Stimulated activated CD8-positive, alpha-beta memory T cell treated with anti-CD3 and anti-CD28 coated beads, Interleukin-12 subunit alpha, Interleukin-12 subunit beta, amount 100 ng/mL, for 24 hours (primary cell): ENCODE results near the gene LRRC30.
"Not testable (repeated sequence)": the region's sequence is repeated elsewhere in the genome, so short reads cannot be mapped to it uniquely, and the experiment has no call there.

ENCODE experiments used
- DNase-seq: peaks from one replicate; pipeline ENCODE4 v3.0.0-alpha.2; 2020; ENCODE audit errors: extremely low read depth

The LRRC30 gene

DNA sequence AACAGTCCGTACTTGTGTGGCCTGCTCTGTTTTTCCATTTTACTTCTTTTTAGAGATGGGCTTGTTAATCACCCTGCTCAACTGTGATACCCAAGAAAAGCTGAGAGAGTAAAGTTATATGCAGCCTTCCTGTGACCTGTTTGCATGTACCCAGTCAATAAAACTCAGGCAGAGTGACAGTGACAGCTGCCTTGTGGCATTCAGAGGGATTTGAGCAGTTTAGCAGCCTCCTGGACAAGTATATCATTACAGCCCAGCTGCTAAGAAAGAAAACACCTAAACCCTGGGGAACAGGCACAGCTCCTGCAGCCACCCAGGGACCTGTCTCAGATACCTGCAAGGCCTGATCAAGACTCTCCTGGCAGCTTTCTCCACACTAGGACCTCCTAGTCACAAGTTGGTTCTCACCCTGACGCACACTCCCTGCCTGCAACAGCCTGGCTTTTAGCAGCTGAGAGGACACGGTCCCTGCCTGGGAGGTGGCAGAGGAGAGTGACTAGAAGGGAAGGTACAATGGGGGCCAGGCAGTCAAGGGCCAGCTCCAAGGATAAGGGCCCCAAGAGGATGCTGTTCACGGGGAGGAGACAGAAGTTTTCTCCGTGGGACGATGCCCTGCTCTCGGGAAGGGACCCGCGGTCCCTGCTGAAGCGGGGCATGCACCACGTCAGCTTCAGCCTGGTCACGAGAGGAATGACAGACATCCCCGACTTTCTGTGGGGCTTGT lies at the start of gene LRRC30:
Gene LRRC30, plus strand, starts transcription at position 464 of the 724 bp plus-strand sequence. Its CDS starts 50 bp downstream, at position 514.
- DNase-seq: no peak

GRCh38 chr18:7185701-7186100 lies 45.2 kb upstream of the LRRC30 start:
- no peak for DNase-seq

DNA sequence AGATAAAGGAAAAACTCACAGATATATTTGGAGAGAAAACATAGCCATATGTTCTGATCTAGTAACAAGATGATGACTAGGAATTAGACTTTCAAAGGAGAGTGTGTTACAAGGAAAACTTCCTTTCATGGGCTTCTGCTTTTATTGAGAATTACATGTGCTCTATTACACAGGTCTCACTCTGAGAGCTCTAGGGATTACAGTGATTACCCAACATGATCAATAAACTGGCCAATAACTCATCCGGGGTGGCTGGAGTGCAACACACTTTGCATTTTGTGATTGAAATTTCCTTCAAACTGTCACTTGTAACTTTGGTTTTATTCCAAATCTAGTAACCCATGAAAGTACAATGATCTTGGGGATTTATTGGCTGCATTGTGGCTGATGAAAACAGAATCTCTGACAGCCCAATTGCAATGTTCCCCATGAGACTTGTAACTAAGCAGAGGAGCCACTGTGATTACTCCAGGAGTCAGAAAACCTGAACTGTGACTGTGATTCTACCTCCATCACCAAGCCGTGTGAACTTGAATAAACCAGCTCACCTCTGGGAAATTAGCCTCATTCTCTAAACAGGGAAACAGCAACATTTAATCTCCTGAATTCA lies 40.2 kb upstream of the LRRC30 start:
- no peak for DNase-seq

DNA sequence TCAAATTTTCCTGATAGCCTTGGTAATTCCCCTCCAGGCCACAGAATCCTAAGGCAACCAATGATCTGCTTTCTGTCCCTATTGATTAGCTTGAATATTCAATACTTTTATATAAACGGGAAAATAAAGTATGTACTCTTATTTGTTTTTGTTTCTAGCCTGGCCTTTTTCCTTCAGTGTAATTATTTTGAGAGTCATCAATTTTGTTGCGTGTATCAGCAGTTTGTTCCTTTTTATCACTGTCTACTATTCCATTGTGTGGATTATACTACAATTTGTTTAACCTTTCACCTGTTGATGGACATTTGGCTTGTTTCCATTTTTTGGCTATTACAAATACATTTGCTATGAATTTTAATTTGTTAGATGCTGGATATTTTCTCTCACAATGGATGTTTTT lies 39.2 kb upstream of the LRRC30 start:
- DNase-seq: no peak

GRCh38 chr18:7195266-7195665 lies 35.6 kb upstream of the LRRC30 start:
- no peak for DNase-seq

DNA sequence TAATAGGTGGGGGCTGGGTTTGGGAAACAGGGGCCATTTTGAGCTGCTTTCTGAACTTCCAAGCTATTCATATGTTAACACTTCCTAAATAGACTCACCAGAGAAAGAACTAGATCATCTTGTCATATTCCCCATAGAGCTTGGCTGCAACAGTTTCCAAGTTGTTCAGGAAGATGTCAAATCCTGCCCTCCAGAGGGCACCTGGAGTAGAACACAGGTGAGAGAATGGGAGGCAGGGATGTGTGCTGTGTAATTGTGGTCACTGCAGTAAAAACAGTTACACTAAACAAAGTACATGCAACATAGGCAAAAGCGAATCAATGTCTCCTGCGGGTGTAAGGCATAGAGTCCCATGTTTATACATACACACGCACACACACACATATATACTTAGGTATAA lies 34.5 kb upstream of the LRRC30 start:
- DNase-seq: no peak

GRCh38 chr18:7197854-7198253 lies 33.0 kb upstream of the LRRC30 start:
- DNase-seq: no peak

- DNase-seq: no peak
Observed at GRCh38 chr18:7198326-7198725, 32.6 kb upstream of the LRRC30 start.

DNA sequence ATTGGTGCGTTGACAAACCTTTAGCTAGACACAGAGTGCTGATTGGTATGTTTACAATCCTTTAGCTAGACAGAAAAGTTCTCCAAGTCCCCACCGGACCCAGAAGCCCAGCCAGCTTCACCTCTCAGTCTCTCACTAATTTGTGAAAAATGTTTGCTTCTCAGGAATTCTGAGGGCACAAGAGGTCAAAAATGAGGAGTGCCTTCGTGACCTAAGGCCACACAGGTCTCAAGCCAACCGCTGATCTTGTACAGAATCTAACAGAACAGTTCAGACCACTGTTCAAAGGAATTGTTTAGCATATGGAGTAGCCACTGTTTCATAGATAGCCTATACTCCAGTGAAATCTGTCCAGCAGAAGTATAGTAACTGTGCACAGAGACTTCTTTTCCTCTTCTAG lies 29.8 kb upstream of the LRRC30 start:
- no peak for DNase-seq

GRCh38 chr18:7202169-7202568 lies 28.7 kb upstream of the LRRC30 start:
- DNase-seq: no peak

GRCh38 chr18:7203601-7204000 lies 27.3 kb upstream of the LRRC30 start:
- not testable (repeated sequence) for DNase-seq

DNA sequence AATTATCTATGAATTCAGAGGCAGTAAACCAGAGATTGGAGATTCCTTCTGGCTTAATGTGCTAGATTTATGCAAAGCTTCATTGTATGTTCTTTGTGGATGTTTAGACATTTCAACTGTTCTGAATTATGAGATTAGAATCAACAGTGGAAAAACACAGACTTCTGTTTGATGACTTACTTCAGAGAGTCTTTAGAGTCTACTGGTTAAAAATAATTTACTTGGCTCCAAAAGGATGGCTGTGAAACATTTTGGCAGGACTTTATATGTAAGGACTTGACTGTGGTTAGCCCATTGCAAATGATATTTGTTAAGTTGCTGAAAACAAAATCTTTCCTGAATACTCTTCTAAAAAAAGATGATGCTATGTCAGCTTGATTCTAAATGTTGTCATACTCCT lies 25.5 kb upstream of the LRRC30 start:
- DNase-seq: no peak

GRCh38 chr18:7206217-7206616 lies 24.7 kb upstream of the LRRC30 start:
- DNase-seq: no peak

DNA sequence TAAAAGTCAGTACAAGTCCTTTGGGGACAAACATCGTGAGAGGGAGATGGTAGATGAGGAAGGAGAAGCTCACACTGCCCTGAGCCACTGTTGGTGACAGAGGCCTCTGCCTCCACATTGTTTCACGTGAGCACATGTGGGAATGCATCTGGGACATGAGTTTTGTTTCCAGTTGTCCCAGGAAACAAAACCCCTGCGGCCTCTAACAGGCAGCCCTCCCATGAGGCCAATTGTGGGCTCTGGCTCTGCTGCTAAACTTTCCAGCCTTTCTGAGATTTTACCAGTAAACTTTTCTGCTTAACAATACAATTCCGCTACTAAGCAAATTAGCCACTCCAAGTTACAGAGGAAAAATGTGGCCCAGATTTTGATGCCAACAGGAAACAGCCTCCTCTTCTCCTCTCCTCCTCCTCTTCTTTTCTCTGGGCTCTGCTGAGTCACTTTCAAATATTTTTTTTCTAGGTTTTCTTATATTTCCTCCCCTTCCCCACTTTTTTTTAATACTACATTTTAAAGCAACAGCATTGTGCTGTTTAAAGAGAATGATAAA lies 23.4 kb upstream of the LRRC30 start:
- no peak for DNase-seq

GRCh38 chr18:7221424-7222155 lies 9.3 kb upstream of the LRRC30 start:
- DNase-seq: no peak

GRCh38 chr18:7224198-7224597 lies 6.7 kb upstream of the LRRC30 start:
- no peak for DNase-seq

DNA sequence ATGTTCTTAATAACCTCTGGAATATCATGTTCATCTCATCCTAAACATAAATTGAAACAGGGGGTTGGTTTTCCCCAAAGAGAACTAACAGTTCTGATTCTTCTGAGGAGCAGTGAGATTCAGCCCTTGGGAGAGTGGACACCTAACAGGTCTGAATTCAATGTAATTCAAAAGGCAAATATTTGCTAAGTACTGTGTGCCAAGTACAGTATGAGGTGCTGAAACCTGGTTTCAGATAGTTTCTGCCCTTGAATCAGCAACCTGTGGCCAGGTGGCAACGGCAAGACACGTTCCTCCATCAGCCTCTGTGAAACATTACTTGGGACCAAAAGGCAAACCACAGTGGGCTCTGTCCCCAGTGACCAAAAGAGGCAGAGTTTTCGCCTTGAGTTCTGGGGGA lies 1.3 kb downstream of the LRRC30 start:
- DNase-seq: no peak

DNA sequence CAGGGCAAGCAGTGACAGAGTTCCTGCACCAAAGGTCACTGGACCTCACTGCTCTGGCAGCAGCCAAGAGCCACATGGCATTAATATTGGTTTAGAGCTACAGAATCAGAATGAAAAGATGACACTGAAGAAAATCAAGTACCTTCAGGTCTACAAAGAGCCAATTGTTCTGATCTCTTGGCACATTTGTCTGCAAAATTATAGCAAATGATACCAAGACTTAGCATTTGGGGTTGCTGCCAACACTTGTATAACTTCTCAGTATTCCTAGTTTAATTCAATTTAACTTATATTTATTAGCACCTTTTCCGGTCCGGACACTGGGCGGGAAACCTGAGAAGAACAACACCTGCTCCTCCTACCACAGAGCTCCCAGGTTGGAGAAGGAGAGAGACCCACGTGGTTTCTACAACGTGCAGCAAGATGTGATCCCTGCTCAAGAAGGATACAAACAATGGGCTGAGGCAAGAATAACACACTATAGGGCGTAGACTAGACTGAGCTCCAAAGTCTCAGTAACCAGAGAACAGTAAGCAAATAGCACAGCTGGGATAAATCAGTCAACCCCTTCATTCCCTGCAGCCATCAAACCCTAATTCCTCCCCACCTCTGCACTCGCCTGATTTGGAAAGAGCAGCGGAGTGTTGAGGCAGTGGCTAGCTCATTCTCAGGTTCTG lies 2.4 kb downstream of the LRRC30 start:
- DNase-seq: no peak

DNA sequence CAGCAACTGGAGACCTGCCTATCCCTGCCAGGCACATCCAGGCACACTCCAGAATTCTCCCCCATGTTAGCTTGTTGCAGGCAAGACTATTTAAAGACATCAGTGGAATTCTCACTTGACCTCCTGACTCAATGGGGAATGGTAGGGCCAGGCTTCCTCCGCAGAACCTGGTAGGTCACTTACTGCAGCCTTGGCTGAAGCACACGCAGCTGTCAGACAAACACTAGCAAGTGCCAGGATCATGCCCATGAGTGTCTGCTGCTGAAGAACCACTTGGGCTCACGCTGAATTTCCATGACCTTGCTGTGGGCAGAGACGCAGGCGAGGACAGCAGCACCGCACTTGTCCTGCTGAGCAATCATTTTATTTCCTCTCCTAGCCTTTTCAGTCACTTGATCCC lies 3.2 kb downstream of the LRRC30 start:
- DNase-seq: no peak

- DNase-seq: no peak
Observed at GRCh38 chr18:7234956-7235355, 4.1 kb downstream of the LRRC30 start.

- DNase-seq: no peak
Observed at GRCh38 chr18:7236072-7236471, 5.2 kb downstream of the LRRC30 start.

DNA sequence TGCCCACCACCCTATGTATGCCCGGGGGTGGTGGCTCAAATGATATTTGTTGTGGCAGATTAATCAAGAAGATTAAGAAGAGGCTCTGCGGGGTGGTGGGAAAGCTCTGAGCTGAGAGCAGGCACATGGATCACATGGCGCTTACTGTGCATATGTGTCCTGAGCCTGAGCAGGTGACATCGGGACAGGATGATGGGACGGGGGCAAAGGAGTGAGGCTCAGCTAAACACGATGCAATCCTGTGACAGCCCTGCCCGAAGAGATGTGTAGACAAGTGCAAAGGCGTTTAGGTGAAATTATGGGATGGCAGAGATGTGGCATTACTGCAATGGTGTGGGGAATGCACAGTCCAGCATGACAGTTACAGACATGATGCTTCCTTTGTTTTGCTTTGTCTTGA lies 6.0 kb downstream of the LRRC30 start:
- no peak for DNase-seq
